GM18517 (cell line): ENCODE results near the gene AGPS.
"Not testable (repeated sequence)": the region's sequence is repeated elsewhere in the genome, so short reads cannot be mapped to it uniquely, and the experiment has no call there.

Experiments used
- ATAC-seq: cut with Tn5 transposase; IDR thresholded peaks from one replicate; pipeline ENCODE4 v1.9.1; 2021; ENCODE audit warnings: mild to moderate bottlenecking, moderate library complexity; ENCODE audit not compliant: unreplicated experiment

AGPS gene

GRCh38 chr2:177392373-177393202, at the start of gene AGPS:
Gene AGPS, plus strand, starts transcription at chr2:177392773. Its CDS starts 17 bp downstream, at chr2:177392790.
- peak; percentile 85 for ATAC-seq

GRCh38 chr2:177343773-177344172, 48.8 kb upstream of the AGPS start:
- ATAC-seq, result no peak

GRCh38 chr2:177344316-177344715, 48.3 kb upstream of the AGPS start:
- no peak for ATAC-seq

- ATAC-seq, result no peak
Observed at GRCh38 chr2:177346192-177346591, 46.4 kb upstream of the AGPS start.

- no peak for ATAC-seq
Observed at GRCh38 chr2:177347570-177347969, 45.0 kb upstream of the AGPS start.

- no peak for ATAC-seq
Observed at GRCh38 chr2:177348118-177348654, 44.4 kb upstream of the AGPS start.

GRCh38 chr2:177348733-177349693, 43.6 kb upstream of the AGPS start:
- ATAC-seq, result no peak

- ATAC-seq, result not testable (repeated sequence)
Observed at GRCh38 chr2:177350624-177351023, 41.9 kb upstream of the AGPS start.

- not testable (repeated sequence) for ATAC-seq
Observed at GRCh38 chr2:177351121-177351520, 41.5 kb upstream of the AGPS start.

GRCh38 chr2:177352441-177353186, 40.0 kb upstream of the AGPS start:
- no peak for ATAC-seq

- ATAC-seq, result no peak
Observed at GRCh38 chr2:177353187-177353478, 39.4 kb upstream of the AGPS start.

- ATAC-seq, result not testable (repeated sequence)
Observed at GRCh38 chr2:177354541-177354940, 38.0 kb upstream of the AGPS start.

- ATAC-seq, result no peak
Observed at GRCh38 chr2:177355874-177356273, 36.7 kb upstream of the AGPS start.

GRCh38 chr2:177359836-177360595, 32.6 kb upstream of the AGPS start:
- no peak for ATAC-seq

- no peak for ATAC-seq
Observed at GRCh38 chr2:177362499-177362898, 30.1 kb upstream of the AGPS start.

- ATAC-seq, result no peak
Observed at GRCh38 chr2:177363332-177363731, 29.2 kb upstream of the AGPS start.

GRCh38 chr2:177365764-177366163, 26.8 kb upstream of the AGPS start:
- not testable (repeated sequence) for ATAC-seq

GRCh38 chr2:177368023-177368422, 24.6 kb upstream of the AGPS start:
- not testable (repeated sequence) for ATAC-seq

GRCh38 chr2:177379354-177379753, 13.2 kb upstream of the AGPS start:
- no peak for ATAC-seq

GRCh38 chr2:177380181-177380580, 12.4 kb upstream of the AGPS start:
- ATAC-seq, result no peak
